Calu3 (cell line): Measurements from ENCODE around the gene B9D1. TPM values are rescaled to one million over a fixed set of nuclear protein-coding genes. Genes with fewer than 3 reads are reported as not detected.

Experiments
- BruUV-seq: library from RNA; stranded (reverse); fragments of 400-500 nt; replicated peaks from 2 replicates; lab custom pipeline; 2021; lab: Mats Ljungman, UMichigan
- CTCF ChIA-PET: fragments of 300-600 bp; sonication (Branson Sonifier 250); formaldehyde crosslinking; loops from one replicate; lab custom pipeline; 2022; ENCODE audit warnings: antibody characterized with exemption; lab: Charles Lee
- DNase-seq: peaks from one replicate; pipeline ENCODE4 v3.0.0; 2022
- H3K27ac Mint-ChIP-seq: one replicate; pipeline ENCODE4 v1.8.0; 2022; ENCODE audit warnings: mixed read lengths; ENCODE audit not compliant: unreplicated experiment
- H3K27me3 Mint-ChIP-seq: one replicate; pipeline ENCODE4 v1.8.0; 2022; ENCODE audit warnings: mixed read lengths; ENCODE audit not compliant: unreplicated experiment
- H3K36me3 Mint-ChIP-seq: one replicate; pipeline ENCODE4 v1.8.0; 2022; ENCODE audit warnings: mild to moderate bottlenecking, moderate library complexity, mixed read lengths; ENCODE audit not compliant: insufficient read depth, unreplicated experiment
- H3K4me1 Mint-ChIP-seq: one replicate; pipeline ENCODE4 v1.8.0; 2022; ENCODE audit warnings: mild to moderate bottlenecking, low read depth, mixed read lengths; ENCODE audit not compliant: unreplicated experiment
- H3K4me3 Mint-ChIP-seq: one replicate; pipeline ENCODE4 v1.8.0; 2022; ENCODE audit warnings: mild to moderate bottlenecking, low read depth, moderate library complexity, mixed read lengths; ENCODE audit not compliant: unreplicated experiment
- H3K9me3 Mint-ChIP-seq: one replicate; pipeline ENCODE4 v1.8.0; 2022; ENCODE audit warnings: low read depth, mixed read lengths; ENCODE audit not compliant: unreplicated experiment
- CTCF ChIP-seq: fragments of 200-600 bp; IDR thresholded peaks from one replicate; pipeline ENCODE4 v1.8.0; 2022; ENCODE audit warnings: antibody characterized with exemption; ENCODE audit not compliant: unreplicated experiment
- intact Hi-C: fragments of 100-400 bp; cut with micrococcal nuclease; formaldehyde crosslinking; loops from one replicate; pipeline ENCODE4 v1.10.0; 2022; ENCODE audit not compliant: unreplicated experiment
- total RNA-seq: library from RNA; stranded (reverse); gene quantifications from 2 replicates; pipeline ENCODE4 v1.2.3, GENCODE V29; 2022

The B9D1 gene
- total RNA-seq, 1 experiment from 2014 or later, result 14.1 TPM

GRCh38 chr17:19371259-19372010 lies 8.9 kb upstream of the B9D1 start:
- no peak for TF ChIP-seq CTCF
- Mint-ChIP-seq H3K27me3 (no peaks in the 10 kb centered on the region), H3K27ac (no peak overlapping the region), H3K4me3 (no peak overlapping the region), H3K9me3 (no peaks in the 10 kb centered on the region), H3K36me3 (peaks cover 8% of the 10 kb centered on the region), H3K4me1 (peaks cover 6% of the 10 kb centered on the region)
- no peak for DNase-seq
- CTCF ChIA-PET, result no interaction called here
- intact Hi-C loops, result no loop called here
- no TSS peak for BruUV-seq

DNA sequence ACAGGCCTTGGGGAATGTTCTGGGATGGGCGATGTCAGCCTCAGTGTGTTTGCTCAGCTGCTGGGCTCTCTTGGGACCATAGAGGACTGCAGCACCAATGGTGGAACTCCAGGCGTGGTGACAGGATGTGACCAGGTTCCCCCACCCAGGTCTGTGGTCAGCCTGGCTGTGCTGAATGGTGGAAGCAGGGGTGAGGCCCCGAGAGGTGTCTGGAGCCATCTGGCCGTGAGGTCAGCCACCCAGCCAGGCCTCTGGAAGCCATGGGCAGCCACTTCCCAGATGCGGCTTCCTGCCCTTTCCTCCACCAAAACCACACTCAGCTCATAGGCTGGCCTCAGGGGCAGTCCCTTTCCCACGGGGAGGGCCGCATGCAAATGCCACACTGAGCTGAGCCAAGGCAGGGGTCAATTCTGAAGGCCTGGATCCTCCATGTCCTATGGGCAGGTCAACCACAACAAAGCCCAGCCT lies 8.0 kb upstream of the B9D1 start:
- H3K9me3 Mint-ChIP-seq, result no peaks in the 10 kb centered on the region
- H3K4me3 Mint-ChIP-seq, result no peak overlapping the region
- H3K27me3 Mint-ChIP-seq, result no peaks in the 10 kb centered on the region
- H3K4me1 Mint-ChIP-seq, result peaks cover 6% of the 10 kb centered on the region
- BruUV-seq, result no TSS peak
- no peak for DNase-seq
- H3K27ac Mint-ChIP-seq, result no peak overlapping the region
- peaks cover 8% of the 10 kb centered on the region for H3K36me3 Mint-ChIP-seq
- no peak for TF ChIP-seq CTCF
- intact Hi-C loops, result no loop called here
- CTCF ChIA-PET, result no interaction called here

DNA sequence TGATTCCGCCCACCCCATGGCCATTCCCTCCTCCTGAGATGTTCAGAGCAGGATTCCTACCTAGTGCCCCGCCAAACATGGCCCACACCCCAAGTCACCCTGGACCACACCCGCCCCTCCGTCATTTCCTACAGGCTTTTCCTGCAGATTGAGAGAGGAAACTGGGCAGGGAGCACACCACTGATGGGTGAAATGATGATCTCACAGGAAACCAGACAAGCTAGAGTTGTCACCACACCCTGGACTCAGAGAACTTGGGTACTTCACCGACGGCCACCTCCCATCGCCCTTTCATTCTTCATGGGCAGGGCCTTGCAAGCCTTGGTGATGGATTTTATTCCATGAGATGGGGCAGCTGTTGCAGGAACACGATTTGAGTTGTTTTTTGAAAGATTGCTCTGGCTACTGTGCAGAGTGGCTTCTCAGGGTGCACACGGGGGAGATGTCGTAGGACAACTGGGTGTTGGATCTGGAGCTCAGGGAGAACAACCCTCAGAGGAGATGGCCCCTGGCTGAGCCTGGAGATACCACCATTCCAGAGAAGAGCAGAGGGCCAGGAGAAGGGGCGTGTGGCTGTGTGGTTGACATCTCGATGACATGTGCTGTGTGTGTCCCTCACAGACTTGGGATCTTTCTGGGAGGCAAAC lies 7.4 kb upstream of the B9D1 start:
- BruUV-seq, result no TSS peak

More for the DNA sequence above, 7.4 kb upstream of the B9D1 start:
- no peak overlapping the region for H3K27ac Mint-ChIP-seq
- H3K4me1 Mint-ChIP-seq, result peaks cover 6% of the 10 kb centered on the region
- CTCF ChIA-PET, result no interaction called here
- intact Hi-C loops, result loop anchor here (10.0 kb wide), 1 partner anchor 395 kb away; no protein-coding TSS in a partner anchor
- H3K36me3 Mint-ChIP-seq, result peaks cover 8% of the 10 kb centered on the region
- DNase-seq, result no peak
- no peaks in the 10 kb centered on the region for H3K27me3 Mint-ChIP-seq
- TF ChIP-seq CTCF, result no peak
- H3K4me3 Mint-ChIP-seq, result no peak overlapping the region
- H3K9me3 Mint-ChIP-seq, result no peaks in the 10 kb centered on the region
